GM12872 (cell line): Measurements from ENCODE around the gene CLDN6.

ENCODE experiments used
- CTCF ChIP-seq: IDR thresholded peaks from 3 replicates; pipeline ENCODE4 v1.5.1; 2011; ENCODE audit warnings: low read depth, mild to moderate bottlenecking, low read length, moderate library complexity; ENCODE audit not compliant: insufficient read depth

CLDN6 gene

DNA sequence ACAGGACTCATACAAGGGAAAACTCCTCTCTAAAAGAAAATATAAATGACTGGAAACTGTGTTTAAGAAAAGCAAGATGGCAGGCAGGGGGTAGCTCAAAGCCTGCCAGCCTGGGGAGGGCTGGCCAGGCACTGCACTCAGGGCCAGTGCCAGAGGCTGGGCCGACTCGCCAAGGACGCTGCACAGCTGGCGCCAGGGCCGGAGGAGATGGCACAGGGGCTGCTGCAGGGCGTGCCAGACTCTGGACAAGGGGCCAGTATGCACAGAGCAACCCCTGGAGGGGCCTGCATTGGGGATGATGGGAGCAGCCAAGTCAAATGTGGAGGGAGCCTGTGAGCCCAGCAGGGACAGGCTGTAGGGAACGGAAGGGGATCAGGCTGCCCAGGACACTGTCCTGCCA is 41.8 kb downstream of the CLDN6 start:
- no peak for TF ChIP-seq CTCF

- no peak for TF ChIP-seq CTCF
Observed at GRCh38 chr16:2975161-2975795, 42.7 kb downstream of the CLDN6 start.

DNA sequence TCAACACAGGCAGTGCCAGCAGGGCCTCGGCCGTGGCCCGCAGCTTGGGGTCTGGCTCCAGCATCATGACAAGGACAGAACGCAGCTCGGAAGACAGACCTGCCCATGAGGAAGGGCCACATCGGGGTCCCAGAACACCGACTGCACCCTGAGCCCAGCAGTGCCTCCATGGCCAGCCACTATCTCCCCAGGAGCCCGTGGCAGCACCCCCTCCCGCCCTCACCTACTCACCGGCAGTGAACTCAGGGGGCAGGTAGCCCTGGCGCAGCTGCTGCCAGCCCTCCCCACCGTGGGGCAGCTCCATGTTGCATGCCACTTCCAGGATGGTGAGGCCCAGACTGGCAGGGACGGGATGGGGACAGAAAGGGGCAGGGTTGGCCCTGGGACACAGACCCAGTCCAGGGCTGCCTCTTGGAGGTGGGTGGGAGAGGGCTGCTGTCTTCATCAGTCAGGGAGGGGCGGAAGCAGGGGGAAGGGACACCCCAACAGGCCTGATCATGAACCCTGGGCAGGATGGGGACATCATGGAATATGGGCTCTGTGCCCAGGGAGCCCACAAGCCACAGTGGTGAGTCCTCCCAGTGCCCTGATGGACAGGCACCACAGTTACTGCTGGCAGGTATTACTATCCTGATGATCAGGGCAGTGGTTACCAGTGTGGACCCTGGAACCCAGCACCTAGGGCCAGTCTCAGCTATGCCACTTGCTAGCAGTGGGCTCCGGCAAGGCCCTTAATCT is 43.5 kb downstream of the CLDN6 start:
- no peak for TF ChIP-seq CTCF

DNA sequence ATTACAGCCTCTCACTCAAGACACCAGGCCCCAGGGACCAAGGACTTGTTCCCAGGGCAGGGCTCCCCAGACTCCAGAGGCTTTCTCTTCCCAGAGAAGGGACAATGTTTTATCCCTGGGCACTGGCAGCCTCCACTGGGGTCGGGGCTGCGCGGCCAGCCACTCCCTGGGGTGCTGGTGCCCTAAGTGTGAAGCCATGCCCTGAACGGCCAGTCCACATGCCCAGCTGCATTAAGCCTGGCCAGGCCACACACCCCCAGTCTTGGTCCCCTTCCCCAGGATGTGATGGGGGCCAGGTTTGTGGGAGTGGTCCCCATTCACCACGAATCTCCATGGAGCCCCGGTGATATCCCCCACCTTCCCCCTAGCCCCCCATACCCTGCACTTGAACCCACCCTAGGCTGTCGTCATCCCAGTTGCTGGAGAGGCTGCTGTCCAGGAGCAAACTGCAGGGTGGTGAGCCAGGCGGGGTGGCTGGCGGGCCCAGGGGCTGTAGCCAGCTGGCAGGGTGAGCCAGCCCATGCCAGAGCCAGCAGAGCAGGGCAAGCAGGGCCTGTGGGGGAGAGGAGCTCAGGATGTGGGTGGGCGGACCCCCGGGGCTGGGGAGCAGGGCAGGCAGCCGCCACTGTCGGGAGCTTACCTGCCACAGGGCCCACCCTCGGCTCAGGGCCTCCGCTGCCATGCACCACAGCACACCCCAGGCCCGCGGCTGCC is 44.2 kb downstream of the CLDN6 start:
- TF ChIP-seq CTCF = no peak

DNA sequence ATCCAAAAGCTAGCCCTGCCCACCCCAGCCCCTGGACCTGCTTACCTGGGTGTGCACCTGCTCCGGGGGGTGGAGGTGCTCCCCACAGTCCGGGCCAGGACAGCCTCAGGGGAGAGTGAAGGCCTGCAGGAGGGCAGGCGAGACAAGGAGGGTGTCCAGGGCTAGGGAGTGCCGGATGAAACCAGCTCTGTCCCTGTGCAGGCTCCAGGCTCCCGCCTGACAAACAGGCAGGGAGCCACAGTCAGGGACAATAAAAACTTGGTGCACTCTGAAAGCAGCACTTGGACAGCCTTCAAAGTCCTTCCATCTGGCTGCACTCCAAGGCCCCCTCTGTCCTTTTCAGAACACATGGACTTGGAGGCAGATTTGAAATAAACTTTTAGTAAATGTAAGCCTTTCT is 44.9 kb downstream of the CLDN6 start:
- TF ChIP-seq CTCF = no peak

- TF ChIP-seq CTCF = no peak
Observed at GRCh38 chr16:2971985-2972784, 45.8 kb downstream of the CLDN6 start.
